Body of pancreas (tissue), 4 donors: ENCODE results near the gene ASGR1. TPM values are rescaled to one million over a fixed set of nuclear protein-coding genes. Genes with fewer than 3 reads are reported as not detected.
A peak's percentile ranks its signal among the peaks of the same experiment; 100 is the strongest.

Source experiments
- ATAC-seq: fragments of 150-250 bp; one replicate; pipeline ENCODE4 v1.9.1; 2016
- DNase-seq, 4 donors: peaks; one replicate each; pipeline ENCODE4 v3.0.0-alpha.2; 2019
- H3K27ac ChIP-seq, 4 donors: fragments of 200-600 bp; sonication (generic); 1 replicate in 3 of 4; 2 replicates in 1 of 4; pipeline versions ENCODE4 v1.5.1 to v1.6.1; 2016 to 2019; ENCODE audit warnings: mild to moderate bottlenecking in 1 of 4, mixed read lengths in 1 of 4, moderate library complexity in 1 of 4
- H3K27me3 ChIP-seq, 2 donors: fragments of 200-600 bp; sonication (generic); one replicate each; pipeline ENCODE4 v1.6.0; 2016; ENCODE audit warnings: mild to moderate bottlenecking in 1 of 2
- H3K36me3 ChIP-seq, 2 donors: fragments of 200-600 bp; sonication (generic); replicated peaks in 1 of 2; 2 replicates each; pipeline ENCODE4 v1.5.1; 2016; ENCODE audit warnings: low read depth in 2 of 2; ENCODE audit not compliant: insufficient read depth in 1 of 2
- H3K4me1 ChIP-seq: fragments of 200-600 bp; sonication (generic); one replicate; pipeline ENCODE4 v1.6.0; 2016
- H3K4me3 ChIP-seq, 2 donors: fragments of 200-600 bp; sonication (generic); 1 replicate in 1 of 2; 2 replicates in 1 of 2; pipeline ENCODE4 v1.5.1; 2016 to 2019
- H3K9me3 ChIP-seq, 3 donors: fragments of 200-600 bp; sonication (generic); 1 replicate in 2 of 3; 2 replicates in 1 of 3; pipeline ENCODE4 v1.5.1; 2016
- POLR2A ChIP-seq, 3 donors: fragments of 450-650 bp; IDR thresholded peaks; one replicate each; pipeline ENCODE4 v1.6.1; 2016; ENCODE audit warnings: antibody characterized with exemption in 3 of 3, mild to moderate bottlenecking in 2 of 3
- WGBS, 2 donors: methylation state at CpG; one replicate each; pipeline ENCODE4 v1.1.5; 2017; 5-methylcytosine and 5-hydroxymethylcytosine counted together
- intact Hi-C: fragments of 100-400 bp; cut with DNase I; formaldehyde crosslinking; loops from one replicate; pipeline ENCODE4 v1.15.1; 2023
- total RNA-seq, 2 donors: library from RNA; depleted of rRNA; stranded (reverse); fragments of >200 nt; gene quantifications; one replicate each; pipeline ENCODE4 v1.1.0, GENCODE V29; 2016
- TF ChIP-seq, protein P1 (sequence below), 7 experiments: fragments of 450-650 bp in 4 of 7; fragments of 200-600 bp in 3 of 7; sonication (generic) in 3 of 7; IDR thresholded peaks; one replicate each; pipeline ENCODE4 v1.5.1; 2016 to 2019; ENCODE audit warnings: antibody characterized with exemption in 7 of 7

The ASGR1 gene
- total RNA-seq, 2 donors from 2014 or later = 4.6 TPM; not detected in 1

DNA sequence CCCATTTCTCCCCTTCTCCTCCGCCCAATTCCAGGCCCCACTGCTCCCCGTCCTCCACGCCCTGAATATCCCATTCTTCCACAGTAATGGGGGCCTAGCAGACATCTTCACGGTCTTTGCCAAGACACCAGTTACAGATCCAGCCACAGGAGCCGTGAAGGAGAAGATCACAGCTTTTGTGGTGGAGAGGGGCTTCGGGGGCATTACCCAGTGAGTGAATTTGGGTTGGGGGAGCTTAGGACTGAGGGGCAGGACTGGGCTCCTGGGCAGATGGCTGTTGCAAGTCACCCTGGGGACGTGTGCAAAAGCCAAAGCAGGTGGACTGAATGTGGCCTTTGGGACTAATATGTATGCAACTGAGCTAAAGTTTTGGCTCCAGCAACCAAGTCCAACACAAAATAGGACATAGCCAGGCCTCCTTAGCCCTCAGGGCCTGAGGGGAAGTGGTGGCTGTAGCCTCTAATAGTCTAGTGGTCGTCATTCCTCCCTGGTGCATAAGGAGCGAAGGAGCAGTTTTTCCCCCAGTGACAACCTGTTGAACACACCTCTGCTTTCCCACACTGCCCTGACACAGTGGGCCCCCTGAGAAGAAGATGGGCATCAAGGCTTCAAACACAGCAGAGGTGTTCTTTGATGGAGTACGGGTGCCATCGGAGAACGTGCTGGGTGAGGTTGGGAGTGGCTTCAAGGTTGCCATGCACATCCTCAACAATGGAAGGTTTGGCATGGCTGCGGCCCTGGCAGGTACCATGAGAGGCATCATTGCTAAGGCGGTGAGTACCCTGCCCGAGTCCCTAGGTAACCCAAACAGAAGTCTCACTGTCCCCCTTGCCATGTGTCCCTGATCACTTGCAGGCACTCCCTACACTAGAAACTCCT lies 43.2 kb upstream of the ASGR1 start:
- H3K4me3 ChIP-seq = no peak overlapping the region
- 64 to 77% methylated on average over 10 to 15 of the region's 15 CpGs for WGBS, 2 donors
- no peaks in the 10 kb centered on the region for H3K9me3 ChIP-seq
- H3K27me3 ChIP-seq = no peaks in the 10 kb centered on the region
- peaks cover 58% of the 10 kb centered on the region for H3K4me1 ChIP-seq
- intact Hi-C loops = no loop called here
- TF ChIP-seq, protein P1, sequence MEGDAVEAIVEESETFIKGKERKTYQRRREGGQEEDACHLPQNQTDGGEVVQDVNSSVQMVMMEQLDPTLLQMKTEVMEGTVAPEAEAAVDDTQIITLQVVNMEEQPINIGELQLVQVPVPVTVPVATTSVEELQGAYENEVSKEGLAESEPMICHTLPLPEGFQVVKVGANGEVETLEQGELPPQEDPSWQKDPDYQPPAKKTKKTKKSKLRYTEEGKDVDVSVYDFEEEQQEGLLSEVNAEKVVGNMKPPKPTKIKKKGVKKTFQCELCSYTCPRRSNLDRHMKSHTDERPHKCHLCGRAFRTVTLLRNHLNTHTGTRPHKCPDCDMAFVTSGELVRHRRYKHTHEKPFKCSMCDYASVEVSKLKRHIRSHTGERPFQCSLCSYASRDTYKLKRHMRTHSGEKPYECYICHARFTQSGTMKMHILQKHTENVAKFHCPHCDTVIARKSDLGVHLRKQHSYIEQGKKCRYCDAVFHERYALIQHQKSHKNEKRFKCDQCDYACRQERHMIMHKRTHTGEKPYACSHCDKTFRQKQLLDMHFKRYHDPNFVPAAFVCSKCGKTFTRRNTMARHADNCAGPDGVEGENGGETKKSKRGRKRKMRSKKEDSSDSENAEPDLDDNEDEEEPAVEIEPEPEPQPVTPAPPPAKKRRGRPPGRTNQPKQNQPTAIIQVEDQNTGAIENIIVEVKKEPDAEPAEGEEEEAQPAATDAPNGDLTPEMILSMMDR (IDR thresholded peaks at IDR 0.05) = no peak
- TF ChIP-seq POLR2A (IDR thresholded peaks at IDR 0.05) = peak in 1 of 3 donors; percentile 8
- DNase-seq (peak in 1 of 4 donors; percentile 13), ATAC-seq (no peak)
- peak overlapping the region; percentile 99 to 100 (median 100) for H3K27ac ChIP-seq
- peaks cover 0 to 19% of the 10 kb centered on the region in 2 donors for H3K36me3 ChIP-seq

DNA sequence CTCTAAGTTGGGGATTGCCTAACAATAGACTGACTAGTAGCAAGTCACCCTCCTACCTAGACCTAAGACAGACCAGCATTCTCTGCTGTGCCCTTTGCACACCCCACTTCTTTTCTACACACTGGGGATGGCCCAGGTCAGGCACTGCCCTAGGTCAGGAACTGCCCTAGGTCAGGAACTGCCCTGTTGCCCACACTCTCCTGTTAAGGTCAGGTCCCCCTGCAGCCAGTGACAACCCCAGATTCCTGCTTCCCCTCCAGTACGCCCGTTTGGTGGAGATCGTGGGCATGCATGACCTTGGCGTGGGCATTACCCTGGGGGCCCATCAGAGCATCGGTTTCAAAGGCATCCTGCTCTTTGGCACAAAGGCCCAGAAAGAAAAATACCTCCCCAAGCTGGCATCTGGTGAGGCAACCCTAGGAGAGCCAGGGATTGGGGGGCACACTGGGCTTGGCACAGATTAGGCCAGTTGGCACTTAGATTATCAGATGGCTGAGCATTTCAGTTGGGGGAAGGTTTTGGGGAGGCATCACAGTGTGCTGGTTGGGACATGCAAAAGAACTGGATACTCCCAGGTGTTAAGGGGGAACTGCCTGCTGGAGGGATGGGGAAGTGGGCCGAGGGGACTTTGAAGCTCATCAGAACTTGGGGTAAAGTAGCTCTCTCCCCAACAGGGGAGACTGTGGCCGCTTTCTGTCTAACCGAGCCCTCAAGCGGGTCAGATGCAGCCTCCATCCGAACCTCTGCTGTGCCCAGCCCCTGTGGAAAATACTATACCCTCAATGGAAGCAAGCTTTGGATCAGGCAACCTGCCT lies 42.3 kb upstream of the ASGR1 start:
- peaks cover 59% of the 10 kb centered on the region for H3K4me1 ChIP-seq
- no peak for TF ChIP-seq POLR2A (IDR thresholded peaks at IDR 0.05)
- TF ChIP-seq, protein P1 (IDR thresholded peaks at IDR 0.05) = no peak
- ATAC-seq (no peak), DNase-seq (peak in 1 of 4 donors; percentile 12)
- peak overlapping the region; percentile 99 to 100 (median 100) for H3K27ac ChIP-seq
- H3K4me3 ChIP-seq = no peak overlapping the region
- WGBS, 2 donors = 42 to 54% methylated on average over 8 to 10 of the region's 10 CpGs
- H3K9me3 ChIP-seq = no peaks in the 10 kb centered on the region
- peaks cover 0 to 18% of the 10 kb centered on the region in 2 donors for H3K36me3 ChIP-seq
- intact Hi-C loops = no loop called here
- H3K27me3 ChIP-seq = no peaks in the 10 kb centered on the region

DNA sequence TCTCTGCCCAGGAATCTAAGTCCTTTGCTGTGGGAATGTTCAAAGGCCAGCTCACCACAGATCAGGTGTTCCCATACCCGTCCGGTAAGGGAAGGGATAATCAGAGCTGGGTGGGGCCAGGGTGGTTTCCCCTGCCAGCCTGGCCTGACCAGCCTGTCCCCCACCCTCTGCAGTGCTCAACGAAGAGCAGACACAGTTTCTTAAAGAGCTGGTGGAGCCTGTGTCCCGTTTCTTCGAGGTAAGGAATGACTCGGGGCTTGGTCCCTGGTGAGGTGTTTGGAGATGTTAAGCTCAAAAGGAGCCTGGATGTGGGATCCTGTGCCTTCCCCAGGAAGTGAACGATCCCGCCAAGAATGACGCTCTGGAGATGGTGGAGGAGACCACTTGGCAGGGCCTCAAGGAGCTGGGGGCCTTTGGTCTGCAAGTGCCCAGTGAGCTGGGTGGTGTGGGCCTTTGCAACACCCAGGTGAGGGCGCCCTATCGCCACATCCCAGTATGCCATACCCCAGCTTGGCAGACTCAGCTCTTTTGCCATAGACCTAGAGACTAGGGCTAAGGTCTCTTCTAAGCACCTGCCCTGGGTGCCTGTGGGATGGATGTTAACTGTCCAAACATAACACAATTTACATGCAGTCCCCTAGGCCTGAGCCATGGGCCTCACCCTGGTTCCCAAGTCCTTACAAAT lies 41.6 kb upstream of the ASGR1 start:
- 12% methylated on average over 11 of the region's 11 CpGs; no CpG with 5 or more reads in 1 of the 2 donors for WGBS, 2 donors
- peak overlapping the region; percentile 75 to 100 for H3K4me3 ChIP-seq

More for the DNA sequence above, 41.6 kb upstream of the ASGR1 start:
- Histone ChIP-seq H3K27ac (peak overlapping the region; percentile 99 to 100 (median 100)), H3K27me3 (no peaks in the 10 kb centered on the region), H3K4me1 (peaks cover 64% of the 10 kb centered on the region), H3K36me3 (peaks cover 0 to 18% of the 10 kb centered on the region in 2 donors), H3K9me3 (no peaks in the 10 kb centered on the region)
- DNase-seq = peak; percentile 74 to 82 (median 80)
- peak; percentile 35 for ATAC-seq
- intact Hi-C loops = no loop called here
- TF ChIP-seq, protein P1 (IDR thresholded peaks at IDR 0.05) = peak in 6 of 7 experiments; percentile 29 to 60 (median 54)
- no peak for TF ChIP-seq POLR2A (IDR thresholded peaks at IDR 0.05)
